GM21360 (cell line): ENCODE data around the gene MOCS3.

ENCODE experiments used
- ATAC-seq: cut with Tn5 transposase; IDR thresholded peaks from one replicate; pipeline ENCODE4 v1.9.1; 2021; ENCODE audit warnings: mild to moderate bottlenecking, moderate library complexity; ENCODE audit not compliant: unreplicated experiment

Gene MOCS3, protein sequence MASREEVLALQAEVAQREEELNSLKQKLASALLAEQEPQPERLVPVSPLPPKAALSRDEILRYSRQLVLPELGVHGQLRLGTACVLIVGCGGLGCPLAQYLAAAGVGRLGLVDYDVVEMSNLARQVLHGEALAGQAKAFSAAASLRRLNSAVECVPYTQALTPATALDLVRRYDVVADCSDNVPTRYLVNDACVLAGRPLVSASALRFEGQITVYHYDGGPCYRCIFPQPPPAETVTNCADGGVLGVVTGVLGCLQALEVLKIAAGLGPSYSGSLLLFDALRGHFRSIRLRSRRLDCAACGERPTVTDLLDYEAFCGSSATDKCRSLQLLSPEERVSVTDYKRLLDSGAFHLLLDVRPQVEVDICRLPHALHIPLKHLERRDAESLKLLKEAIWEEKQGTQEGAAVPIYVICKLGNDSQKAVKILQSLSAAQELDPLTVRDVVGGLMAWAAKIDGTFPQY

DNA sequence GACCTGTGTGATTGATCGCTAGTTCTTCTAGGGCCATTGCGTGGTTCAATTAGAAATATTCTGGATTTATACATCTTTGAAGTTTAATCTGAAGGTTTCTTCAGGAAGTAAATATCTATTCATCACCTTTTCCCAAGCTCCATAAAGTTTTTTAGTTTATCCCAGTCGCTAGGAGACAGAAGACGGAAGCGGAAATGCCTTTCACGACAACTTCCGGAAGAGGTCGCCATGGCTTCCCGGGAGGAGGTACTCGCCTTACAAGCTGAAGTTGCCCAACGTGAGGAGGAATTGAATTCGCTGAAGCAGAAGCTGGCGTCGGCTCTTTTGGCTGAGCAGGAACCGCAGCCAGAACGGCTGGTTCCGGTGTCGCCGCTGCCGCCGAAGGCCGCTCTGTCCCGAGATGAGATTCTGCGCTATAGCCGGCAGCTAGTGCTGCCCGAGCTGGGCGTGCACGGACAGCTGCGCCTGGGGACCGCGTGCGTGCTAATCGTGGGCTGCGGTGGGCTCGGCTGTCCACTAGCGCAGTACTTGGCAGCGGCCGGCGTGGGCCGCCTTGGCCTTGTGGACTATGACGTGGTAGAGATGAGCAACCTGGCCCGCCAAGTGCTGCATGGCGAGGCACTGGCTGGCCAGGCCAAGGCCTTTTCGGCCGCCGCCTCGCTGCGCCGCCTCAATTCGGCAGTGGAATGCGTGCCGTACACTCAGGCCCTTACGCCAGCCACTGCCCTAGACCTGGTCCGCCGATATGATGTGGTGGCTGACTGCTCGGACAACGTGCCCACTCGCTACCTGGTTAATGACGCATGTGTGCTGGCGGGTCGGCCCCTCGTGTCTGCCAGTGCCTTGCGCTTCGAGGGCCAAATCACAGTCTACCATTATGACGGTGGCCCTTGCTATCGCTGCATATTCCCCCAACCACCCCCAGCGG lies at the start of gene MOCS3:
Gene MOCS3 (plus strand): TSS at position 204 of the 928 bp plus-strand sequence. CDS start 25 bp downstream, at position 229.
- ATAC-seq: peak; percentile 71

- no peak for ATAC-seq
These were observed 49.2 kb upstream of the MOCS3 start for GRCh38 chr20:50909413-50909812.

GRCh38 chr20:50911030-50911429 lies 47.6 kb upstream of the MOCS3 start:
- ATAC-seq: no peak

- ATAC-seq: no peak
These were observed 46.9 kb upstream of the MOCS3 start for GRCh38 chr20:50911716-50912115.

DNA sequence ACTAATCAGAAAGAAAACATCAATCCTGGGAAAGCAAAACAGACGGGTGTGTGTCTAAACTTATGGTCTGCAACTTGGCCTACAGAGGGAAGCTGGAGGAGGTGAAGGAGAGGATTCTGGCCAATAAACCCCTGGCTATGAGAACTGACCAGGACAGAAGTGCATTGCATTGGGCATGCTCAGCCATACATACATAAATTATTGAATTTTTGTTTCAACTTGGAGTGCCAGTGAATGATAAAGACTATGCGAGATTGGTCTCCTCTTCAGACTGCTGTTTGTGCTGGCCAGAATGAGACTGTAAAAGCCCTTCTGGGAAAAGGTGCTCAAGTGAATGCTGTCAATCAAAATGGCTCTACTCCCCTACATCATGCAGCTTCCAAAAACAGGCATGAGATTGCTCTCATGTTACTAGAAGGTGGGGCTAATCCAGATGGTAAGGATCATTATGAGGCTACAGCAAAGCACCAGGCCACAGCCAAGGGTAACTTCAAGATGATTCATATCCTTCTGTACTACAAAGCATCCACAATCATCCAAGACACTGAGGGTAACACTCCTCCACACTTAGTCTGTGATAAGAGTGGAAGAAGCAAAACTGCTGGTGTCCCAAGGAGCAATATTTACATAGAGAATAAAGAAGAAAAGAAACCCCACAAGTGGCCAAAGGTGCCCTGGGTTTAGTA lies 44.8 kb upstream of the MOCS3 start:
- ATAC-seq: no peak

- ATAC-seq: no peak
These were observed 43.2 kb upstream of the MOCS3 start for GRCh38 chr20:50915424-50915823.

DNA sequence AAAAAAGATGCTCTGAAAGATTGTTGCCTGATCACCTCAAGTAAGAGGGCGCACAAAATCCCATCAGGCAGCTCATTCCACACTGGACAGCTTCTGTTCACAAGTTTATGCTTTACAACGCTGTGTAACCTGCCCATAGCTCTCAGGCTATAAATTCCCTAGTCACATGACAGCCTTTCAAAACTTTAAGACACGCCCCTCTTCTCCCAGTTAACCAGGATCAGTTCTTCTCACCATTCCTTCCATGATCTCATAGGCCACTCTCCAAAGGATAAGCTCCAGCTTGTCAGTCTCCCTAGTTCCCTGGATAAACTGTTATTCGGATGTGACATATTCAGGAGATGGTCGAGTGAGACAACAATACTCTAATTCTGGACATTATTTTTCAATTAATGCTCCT lies 42.4 kb upstream of the MOCS3 start:
- no peak for ATAC-seq

GRCh38 chr20:50916934-50917333 lies 41.7 kb upstream of the MOCS3 start:
- ATAC-seq: no peak

GRCh38 chr20:50918403-50918802 lies 40.2 kb upstream of the MOCS3 start:
- no peak for ATAC-seq

GRCh38 chr20:50919567-50919966 lies 39.1 kb upstream of the MOCS3 start:
- no peak for ATAC-seq

DNA sequence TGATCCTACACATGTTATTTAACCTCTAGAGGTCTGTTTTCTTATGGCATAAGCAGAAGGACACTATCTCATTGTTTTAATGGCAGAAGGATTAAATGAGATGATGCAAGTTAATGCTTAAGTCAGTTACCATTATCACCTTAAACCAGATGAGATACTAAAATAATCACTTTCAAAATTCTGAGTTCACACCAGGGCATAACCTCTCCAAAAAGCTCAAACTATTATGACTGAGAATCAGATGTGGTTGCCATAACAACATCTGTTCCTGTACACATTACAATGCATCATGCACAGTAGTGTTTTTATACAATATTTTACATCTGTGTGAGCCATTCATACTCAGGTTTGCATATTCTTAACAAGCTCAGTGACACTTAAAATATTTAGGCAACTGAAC lies 37.6 kb upstream of the MOCS3 start:
- no peak for ATAC-seq

DNA sequence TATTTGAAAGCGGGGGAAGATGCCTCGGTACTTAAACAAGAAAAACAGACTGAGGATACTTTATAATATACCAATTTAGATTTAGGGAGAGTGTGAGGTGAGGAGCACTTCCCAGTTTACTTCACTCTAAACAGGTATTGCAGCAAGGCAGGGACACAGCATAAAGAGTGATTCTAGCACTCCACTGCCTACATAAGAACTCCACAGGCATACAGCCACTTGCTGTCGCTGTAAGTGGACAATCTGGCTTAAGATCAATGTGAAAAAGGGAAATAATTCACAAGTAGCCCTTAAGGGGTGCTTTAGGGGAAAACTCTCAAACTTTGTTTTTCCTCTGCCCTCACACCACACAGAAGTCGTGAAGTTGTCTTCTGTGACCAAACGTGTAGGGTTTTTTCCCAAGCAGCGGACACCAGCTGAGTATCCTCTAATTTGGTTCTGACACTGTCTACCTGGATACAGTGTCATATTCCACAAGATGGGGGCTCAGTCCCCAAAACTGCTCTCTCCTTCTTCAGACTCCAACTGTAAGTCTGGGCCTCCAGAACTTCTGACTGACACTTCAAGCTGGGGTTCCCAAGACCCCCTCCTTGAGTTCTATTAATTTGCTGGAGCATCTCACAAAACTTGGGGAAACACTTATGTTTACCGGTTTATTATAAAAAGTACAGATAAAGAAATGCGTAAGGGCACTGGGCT lies 36.7 kb upstream of the MOCS3 start:
- ATAC-seq: no peak

GRCh38 chr20:50924261-50924920 lies 34.2 kb upstream of the MOCS3 start:
- ATAC-seq: no peak

DNA sequence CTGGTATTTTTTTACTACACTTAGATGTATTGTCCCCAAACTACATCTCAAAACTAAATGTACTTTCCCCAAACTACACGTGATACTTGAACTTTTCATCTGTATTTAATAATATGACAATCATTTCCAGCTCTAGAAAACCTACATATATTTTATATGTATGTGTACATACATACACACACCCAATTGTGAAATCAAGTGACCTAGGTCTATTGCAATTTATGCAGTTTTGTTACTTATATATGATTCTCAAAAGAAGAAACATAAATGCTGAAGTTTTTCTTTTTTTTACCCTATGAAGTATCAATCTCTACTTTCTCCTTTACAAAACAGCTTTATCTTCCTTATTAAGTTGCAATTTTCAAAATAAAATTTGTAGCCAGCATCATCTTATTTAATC lies 32.1 kb upstream of the MOCS3 start:
- ATAC-seq: no peak

GRCh38 chr20:50928469-50928868 lies 30.1 kb upstream of the MOCS3 start:
- no peak for ATAC-seq

- ATAC-seq: peak; percentile 61
These were observed 29.1 kb upstream of the MOCS3 start for GRCh38 chr20:50929299-50930138.

GRCh38 chr20:50930139-50930975 lies 28.3 kb upstream of the MOCS3 start:
- ATAC-seq: peak; percentile 7

DNA sequence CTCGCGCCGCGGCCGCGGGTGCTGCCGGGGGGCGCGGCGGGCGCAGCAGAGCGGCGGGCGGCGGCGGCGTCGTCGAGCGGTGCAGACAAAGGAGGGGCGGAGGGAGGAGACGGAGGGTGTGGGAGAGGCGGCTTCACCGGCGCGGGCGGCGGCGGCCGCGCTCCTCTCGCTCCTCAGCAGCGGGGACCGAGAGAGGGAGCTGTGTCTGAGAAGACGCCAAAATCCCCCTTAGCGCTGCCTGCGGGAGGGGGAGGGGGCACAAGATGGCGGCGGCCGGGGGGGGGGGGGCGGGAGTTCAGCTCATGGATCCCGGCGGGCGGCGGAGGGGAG lies 27.7 kb upstream of the MOCS3 start:
- ATAC-seq: peak; percentile 14
